ENCODE results near the gene HBM. TPM values are rescaled to one million over a fixed set of nuclear protein-coding genes. Genes with fewer than 3 reads are reported as not detected.
"Not testable (repeated sequence)": the region's sequence is repeated elsewhere in the genome, so short reads cannot be mapped to it uniquely, and the experiment has no call there.

Gene HBM
- total RNA-seq, 2 donors from 2014 or later, result not detected

- H3K4me3 ChIP-seq, result no peak overlapping the region
- no peaks in the 10 kb centered on the region for H3K9me3 ChIP-seq
- H3K27me3 ChIP-seq, result peaks cover 0 to 38% of the 10 kb centered on the region in 2 donors
- H3K4me1 ChIP-seq, result peaks cover 19% of the 10 kb centered on the region
- ATAC-seq (no peak), DNase-seq (no peak)
- no peak for TF ChIP-seq POLR2A (IDR thresholded peaks at IDR 0.05)
- TF ChIP-seq CTCF (IDR thresholded peaks at IDR 0.05), result no peak
- H3K27ac ChIP-seq, result no peak overlapping the region
- intact Hi-C loops (cut with DNase I), result no loop called here
- WGBS, 2 donors, result 4 to 13% methylated on average over 5 to 42 of the region's 45 CpGs
- no peaks in the 10 kb centered on the region for H3K36me3 ChIP-seq (replicated peaks in 1 of 2; ENCODE audit: insufficient read depth in 1 of 2, low read depth in 2 of 2)
These were observed 770 bp downstream of the HBM start for GRCh38 chr16:166375-167121.

- 12 to 21% methylated on average over 8 to 11 of the region's 11 CpGs for WGBS, 2 donors
- no peak for DNase-seq
- peaks cover 19% of the 10 kb centered on the region for H3K4me1 ChIP-seq
- H3K27me3 ChIP-seq, result peaks cover 0 to 38% of the 10 kb centered on the region in 2 donors
- no peak overlapping the region for H3K4me3 ChIP-seq
- no peaks in the 10 kb centered on the region for H3K9me3 ChIP-seq
- H3K36me3 ChIP-seq (replicated peaks in 1 of 2; ENCODE audit: insufficient read depth in 1 of 2, low read depth in 2 of 2), result no peaks in the 10 kb centered on the region
- intact Hi-C loops (cut with DNase I), result no loop called here
- TF ChIP-seq CTCF (IDR thresholded peaks at IDR 0.05) (no peak), POLR2A (IDR thresholded peaks at IDR 0.05) (no peak)
- ATAC-seq, result no peak
- no peak overlapping the region for H3K27ac ChIP-seq
These were observed 1.4 kb downstream of the HBM start for GRCh38 chr16:167122-167690.

- intact Hi-C loops (cut with DNase I), result no loop called here
- WGBS, 2 donors, result 29 to 48% methylated on average over 5 to 6 of the region's 6 CpGs
- no peaks in the 10 kb centered on the region for H3K9me3 ChIP-seq
- H3K27me3 ChIP-seq, result peaks cover 0 to 38% of the 10 kb centered on the region in 2 donors
- DNase-seq (no peak), ATAC-seq (no peak)
- no peaks in the 10 kb centered on the region for H3K36me3 ChIP-seq (replicated peaks in 1 of 2; ENCODE audit: insufficient read depth in 1 of 2, low read depth in 2 of 2)
- H3K27ac ChIP-seq, result no peak overlapping the region
- H3K4me1 ChIP-seq, result peaks cover 19% of the 10 kb centered on the region
- H3K4me3 ChIP-seq, result no peak overlapping the region
- no peak for TF ChIP-seq POLR2A (IDR thresholded peaks at IDR 0.05)
- TF ChIP-seq CTCF (IDR thresholded peaks at IDR 0.05), result no peak
These were observed 2.6 kb downstream of the HBM start for GRCh38 chr16:168424-168823.

GRCh38 chr16:169014-169413 is 3.2 kb downstream of the HBM start:
- Histone ChIP-seq H3K4me3 (no peak overlapping the region), H3K36me3 (replicated peaks in 1 of 2; ENCODE audit: insufficient read depth in 1 of 2, low read depth in 2 of 2) (no peaks in the 10 kb centered on the region), H3K4me1 (peaks cover 19% of the 10 kb centered on the region), H3K27me3 (peaks cover 0 to 38% of the 10 kb centered on the region in 2 donors), H3K9me3 (no peaks in the 10 kb centered on the region), H3K27ac (no peak overlapping the region)
- 0 to 23% methylated on average over 1 to 3 of the region's 3 CpGs for WGBS, 2 donors
- DNase-seq (no peak), ATAC-seq (no peak)
- TF ChIP-seq POLR2A (IDR thresholded peaks at IDR 0.05) (no peak), CTCF (IDR thresholded peaks at IDR 0.05) (no peak)
- intact Hi-C loops (cut with DNase I), result no loop called here

GRCh38 chr16:170088-170507 is 4.3 kb downstream of the HBM start:
- Histone ChIP-seq H3K27me3 (peaks cover 0 to 36% of the 10 kb centered on the region in 2 donors), H3K4me1 (peaks cover 16% of the 10 kb centered on the region)
- H3K4me3 ChIP-seq; H3K9me3 ChIP-seq; intact Hi-C loops (cut with DNase I); H3K36me3 ChIP-seq (replicated peaks in 1 of 2; ENCODE audit: insufficient read depth in 1 of 2, low read depth in 2 of 2); H3K27ac ChIP-seq: not testable (repeated sequence)
- DNase-seq (peak; percentile 49 to 67 (median 60)), ATAC-seq (peak; percentile 60)
- 1% methylated on average over 5 of the region's 5 CpGs for WGBS, 2 donors

Data from body of pancreas (tissue), 4 donors.